Measurements from ENCODE around the gene MT1X.
"Not testable (repeated sequence)": the region's sequence is repeated elsewhere in the genome, so short reads cannot be mapped to it uniquely, and the experiment has no call there.

The MT1X gene

DNA sequence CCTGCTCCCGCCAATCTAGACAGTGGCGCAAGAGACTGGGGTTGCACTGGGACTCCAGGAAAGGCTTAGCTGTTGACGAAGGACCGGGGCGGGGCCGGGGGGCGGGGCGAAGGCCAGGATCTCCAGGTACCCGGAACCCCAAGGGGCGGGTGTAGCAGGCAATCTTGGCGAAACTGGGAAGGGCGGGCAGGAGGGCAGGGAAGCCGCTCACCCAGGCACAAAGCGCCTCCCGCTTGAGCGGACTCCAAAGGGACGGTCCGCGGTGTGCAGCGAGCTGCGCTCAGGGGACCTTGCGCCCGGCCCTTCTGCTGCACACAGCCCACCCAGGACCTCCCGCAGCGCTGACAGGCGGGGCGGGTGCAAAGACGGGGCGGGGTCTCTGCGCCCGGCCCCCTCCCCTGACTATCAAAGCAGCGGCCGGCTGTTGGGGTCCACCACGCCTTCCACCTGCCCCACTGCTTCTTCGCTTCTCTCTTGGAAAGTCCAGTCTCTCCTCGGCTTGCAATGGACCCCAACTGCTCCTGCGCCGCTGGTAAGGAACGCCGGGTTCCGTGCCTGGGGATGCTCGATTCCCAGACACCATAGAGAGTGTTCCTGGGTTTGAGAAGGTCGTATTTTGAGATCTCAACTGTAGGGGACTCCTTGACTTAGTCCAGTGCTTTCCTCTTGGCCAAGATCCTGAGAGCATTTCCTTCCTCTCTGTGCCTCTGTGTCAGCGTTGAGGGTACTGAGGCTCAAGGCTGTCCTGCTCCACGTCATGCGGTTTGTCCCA, 24.5 kb upstream of the MT1X start, which contains the start of gene MT1F:
Gene MT1F, plus strand, starts transcription at position 405 of the 772 bp plus-strand sequence. Its CDS starts 100 bp downstream, at position 505.
- peak; percentile 43 for DNase-seq

DNA sequence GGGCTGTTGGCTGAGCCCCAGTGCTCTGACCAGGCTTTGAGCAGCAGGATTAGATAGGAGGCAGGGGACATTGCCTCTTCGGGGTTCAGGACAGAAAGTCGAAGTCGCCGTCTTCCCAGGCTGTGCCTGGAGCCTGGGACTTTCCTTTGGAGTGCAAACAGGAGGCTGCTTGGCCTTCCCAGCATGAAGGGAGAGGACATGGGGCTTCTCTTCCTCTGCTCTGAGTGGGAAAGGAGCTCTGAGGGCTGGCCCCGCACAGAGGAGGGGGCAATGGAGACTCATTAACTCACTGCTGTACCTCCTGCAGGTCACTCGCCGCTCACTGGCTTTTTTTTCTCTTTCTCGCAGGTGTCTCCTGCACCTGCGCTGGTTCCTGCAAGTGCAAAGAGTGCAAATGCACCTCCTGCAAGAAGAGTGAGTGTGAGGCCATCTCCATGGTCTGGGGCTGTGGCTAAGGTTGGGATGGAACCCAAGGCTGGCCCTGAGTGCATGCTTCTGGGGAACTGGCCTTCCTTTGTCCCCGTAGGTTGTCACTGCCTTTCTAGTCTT, 23.9 kb upstream of the MT1X start:
- DNase-seq, result no peak

DNA sequence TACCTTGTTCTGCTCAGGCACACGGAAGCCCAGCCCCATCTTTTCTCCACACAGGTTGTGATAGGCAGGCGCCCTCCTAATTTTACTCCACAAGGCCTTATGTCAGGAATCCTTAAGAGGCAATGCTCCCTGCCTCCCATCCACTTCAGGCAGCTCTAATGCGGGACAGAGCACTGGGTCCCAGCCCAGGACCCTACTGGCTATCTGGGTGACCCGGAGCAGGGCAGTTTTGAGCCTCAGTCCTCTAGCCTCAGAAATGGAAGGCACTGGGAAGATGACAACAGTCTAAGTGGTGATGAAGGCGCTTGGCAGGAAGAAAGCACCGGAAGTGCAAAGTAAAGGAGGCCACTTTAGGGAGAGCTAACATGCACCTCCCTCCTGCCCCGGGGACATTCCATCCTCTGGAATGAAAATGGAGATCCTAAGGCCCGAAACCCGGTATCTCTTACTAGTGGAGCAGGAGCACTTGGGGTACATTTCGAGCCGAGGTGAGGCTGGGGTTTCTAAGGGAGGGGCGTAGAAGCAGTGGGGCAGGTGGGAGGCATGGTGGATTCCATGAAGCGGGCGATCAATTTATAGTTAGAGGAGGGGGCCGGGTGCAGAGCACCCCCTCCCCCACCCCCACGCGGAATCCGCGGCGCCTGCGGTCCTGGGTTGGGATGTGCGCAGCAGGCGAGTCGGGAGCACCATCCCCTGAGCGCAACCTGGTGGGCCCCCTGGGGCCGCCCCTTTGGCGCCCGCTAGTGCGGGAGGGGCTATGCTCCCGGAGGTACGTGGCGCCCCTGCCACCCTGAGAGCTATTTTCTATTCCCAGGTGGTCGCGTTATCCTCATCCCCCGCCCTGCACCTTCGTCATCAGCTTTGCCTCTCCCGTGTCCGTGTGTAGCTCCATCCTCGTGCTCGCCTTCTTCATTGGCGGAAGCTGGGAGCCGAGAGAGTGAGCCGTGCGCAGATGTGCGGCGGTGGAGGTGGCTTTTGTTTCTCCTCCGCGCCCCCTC, 19.6 kb upstream of the MT1X start:
- no peak for DNase-seq

DNA sequence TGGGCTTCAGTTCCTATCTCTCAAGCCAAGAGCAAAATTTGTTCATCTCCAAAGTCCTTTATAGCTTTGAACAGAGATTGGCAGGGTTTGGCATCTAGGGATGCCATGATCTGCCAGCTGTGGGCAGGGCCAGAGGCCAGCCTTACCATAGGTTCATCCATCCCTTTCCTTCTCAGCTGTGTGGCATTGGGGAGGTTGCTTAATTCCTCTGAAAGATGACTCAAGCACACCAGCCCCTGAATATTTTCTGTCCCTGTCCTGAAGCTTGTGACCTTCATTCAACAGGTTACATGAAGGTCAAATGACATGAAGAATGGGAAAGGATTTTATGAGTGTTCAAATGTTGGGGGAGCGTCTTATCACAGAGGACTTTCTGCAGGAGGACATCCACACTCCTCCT, 17.8 kb upstream of the MT1X start:
- DNase-seq, result no peak

DNA sequence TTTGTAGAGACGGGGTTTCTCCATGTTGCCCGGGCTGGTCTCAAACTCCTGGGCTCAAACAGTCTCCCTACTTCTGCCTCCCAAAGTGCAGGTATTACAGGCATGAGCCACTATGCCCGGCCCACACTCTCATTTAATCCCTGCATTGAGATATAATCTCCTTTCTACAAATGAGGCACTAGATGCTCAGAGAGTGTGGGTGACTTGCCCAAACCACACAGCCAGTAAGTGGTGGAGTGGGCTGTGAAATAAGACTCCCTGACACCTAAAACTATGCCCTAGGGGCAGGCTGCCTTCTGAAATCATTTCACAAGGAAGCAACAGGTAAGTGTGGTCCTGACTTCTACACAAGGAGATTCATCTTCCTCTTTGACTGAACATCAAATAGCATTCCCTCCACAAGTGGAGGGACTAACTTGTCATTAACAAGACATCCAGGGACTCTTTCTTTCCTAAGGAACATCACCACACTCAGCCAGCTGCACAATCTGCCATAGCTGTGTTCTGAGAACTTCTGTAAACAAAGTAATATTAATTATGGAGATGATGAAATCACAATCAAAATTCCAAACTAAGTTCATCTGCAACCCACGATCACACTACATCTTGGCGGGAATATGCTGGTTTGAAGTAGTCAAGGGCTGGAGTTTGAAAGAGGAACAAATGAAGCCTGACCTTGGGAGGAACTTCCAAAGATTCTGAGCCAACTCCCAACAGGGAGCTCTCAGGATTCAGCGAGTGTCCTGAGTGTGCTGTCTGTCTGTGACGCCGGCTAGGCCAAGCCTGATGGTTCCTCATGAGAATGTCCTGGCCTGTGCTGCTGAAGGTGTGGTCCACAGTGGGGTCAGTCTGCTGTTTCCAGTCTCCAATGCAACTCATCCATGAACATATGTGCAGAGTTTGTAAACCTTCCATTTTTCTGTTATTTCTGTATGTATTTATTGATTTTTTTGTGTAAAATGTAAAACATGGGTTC, 16.7 kb upstream of the MT1X start:
- not testable (repeated sequence) for DNase-seq

DNA sequence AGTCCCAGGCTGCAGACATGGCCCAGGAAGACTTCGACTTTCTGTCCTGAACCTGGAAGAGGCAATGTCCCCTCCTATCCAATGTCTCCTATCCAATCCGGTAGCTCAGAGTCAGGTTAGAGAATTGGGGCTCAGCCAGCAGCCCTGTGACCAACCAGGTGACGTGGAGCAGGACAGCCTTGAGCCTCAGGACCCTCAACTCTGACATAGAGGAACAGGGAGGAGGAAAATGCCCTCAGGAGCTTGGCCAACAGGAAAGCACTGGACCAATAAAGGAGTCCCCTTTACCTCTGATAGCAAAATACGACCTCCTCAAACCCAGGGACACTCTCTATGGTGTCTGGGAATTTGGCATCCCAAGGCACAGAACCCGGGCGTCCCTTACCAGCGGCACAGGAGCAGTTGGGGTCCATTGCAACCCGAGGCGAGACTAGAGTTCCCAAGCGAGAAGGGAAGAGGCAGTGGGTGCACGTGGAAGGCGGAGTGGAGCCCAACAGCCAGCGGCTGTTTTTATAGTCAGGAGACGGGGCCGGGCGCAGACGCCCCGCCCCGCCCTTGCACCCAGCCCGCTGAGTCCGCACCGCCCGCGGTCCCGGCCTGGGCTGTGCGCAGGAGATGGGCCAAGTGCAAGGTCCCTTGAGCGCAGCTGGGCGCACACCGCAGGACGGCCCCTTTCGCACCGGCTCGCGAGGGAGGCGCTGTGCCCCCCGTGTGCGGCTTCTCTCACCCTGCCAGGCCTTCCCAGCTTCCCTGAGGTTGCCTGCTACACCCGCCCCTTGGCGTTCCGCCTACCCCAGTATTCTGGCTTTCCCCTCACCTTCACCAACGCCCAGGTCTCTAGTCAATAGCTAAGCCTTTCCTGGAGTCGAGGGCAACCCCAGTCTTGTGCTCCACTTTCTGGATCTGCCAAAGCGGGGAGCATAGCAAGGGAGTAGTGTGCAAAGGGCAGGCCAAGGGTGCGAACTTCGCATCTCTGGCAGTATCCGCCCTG, 14.4 kb upstream of the MT1X start, which contains the start of gene MT1G:
Gene MT1G, minus strand, starts transcription at position 485 of the 991 bp plus-strand sequence. Its CDS starts 72 bp downstream, at position 413.
- no peak for DNase-seq

DNA sequence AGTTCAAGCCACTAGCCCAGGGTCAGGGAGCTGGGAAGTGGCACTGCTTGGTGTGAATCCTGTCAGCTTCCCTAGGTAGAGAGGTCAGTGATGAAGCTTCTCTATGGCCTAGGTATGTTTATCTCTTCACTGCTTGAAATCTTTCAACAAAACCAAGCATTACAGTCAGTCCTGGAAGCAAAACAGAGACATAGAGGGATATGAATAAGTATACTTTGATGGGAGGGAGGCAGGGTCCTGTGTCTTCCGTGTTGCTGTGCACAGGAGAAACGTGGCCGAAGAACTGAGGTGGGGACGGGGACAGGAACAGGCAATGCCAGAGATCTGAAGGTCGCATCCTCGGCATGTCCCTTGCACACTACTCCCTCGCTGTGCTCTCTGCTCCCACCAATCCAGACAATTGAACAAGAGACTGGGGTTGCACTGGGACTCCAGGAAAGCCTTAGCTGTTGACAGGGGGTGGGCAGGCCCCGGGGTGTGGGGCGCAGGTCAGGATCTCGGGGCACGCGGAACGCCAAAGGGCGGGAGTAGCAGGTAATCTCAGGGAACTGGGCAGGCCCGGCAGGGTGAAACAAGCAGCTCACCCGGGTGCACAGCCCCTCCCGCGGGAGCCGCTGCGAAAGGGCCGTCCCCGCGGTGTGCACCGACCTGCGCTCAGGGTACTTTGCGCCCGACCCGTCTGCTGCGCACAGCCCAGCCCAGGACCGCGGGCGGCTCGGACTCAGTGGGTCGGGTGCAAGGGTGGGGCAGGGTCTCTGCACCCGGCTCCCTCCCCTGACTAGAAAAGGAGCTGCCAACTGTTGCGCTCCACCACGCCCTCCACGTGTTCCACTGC, 13.0 kb upstream of the MT1X start, which contains the start of gene MT1H:
Gene MT1H, plus strand, starts transcription at position 810 of the 835 bp plus-strand sequence. CDS start 71 bp downstream, outside the sequence.
- no peak for DNase-seq

DNA sequence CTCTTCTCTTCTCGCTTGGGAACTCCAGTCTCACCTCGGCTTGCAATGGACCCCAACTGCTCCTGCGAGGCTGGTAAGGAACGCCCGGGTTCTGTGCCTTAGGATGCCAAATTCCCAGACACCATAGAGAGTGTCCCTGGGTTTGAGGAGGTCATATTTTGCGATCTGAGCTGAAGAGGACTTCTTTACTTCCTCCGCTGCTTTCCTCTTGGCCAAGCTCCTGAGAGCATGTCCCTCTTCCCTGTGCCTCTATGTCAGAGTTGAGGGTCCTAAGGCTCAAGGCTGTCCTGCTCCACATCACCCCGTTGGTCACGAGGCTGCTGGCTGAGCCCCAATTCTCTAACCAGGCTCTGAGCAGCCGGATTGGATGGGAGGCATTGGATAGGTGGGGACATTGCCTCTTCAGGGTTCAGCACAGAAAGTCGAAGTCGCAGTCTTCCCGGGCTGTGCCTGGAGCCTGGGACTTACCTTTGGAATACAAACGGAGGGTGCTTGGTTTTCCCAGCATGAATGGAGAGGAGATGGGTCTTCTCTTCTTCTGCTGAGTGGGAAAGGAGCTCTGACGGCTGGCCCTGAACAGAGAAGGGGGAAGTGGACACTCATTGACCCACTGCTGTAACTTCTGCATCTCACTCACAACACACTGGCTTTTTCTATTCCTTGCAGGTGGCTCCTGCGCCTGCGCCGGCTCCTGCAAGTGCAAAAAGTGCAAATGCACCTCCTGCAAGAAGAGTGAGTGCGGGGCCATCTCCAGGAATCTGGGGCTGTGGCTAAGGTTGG, 12.2 kb upstream of the MT1X start:
- DNase-seq, result no peak

DNA sequence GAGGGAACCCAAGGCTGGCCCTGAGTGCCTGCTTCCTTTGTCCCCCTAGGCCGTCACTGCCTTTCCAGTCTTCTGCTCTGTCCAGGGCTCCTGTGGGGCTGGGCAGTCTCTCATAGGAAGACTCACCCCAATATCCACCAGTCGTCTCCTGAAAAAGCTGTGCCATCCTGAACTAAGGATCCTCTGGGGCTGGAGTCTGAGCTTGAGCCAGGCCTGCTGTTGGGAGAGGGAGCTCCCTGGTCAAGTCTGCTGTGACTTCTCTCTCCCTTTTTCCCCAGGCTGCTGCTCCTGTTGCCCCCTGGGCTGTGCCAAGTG, 11.7 kb upstream of the MT1X start:
- no peak for DNase-seq

DNA sequence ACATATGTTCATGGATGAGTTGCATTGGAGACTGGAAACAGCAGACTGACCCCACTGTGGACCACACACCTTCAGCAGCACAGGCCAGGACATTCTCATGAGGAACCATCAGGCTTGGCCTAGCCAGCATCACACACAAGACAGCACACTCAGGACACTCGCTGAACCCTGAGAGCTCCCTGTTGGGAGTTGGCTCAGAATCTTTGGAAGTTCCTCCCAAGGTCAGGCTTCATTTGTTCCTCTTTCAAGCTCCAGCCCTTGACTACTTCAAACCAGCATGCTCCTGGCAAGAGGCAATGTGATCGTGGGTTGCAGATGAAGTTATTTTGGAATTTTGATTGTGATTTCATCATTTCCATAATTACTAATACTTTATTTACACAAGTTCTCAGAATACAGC, 10.6 kb upstream of the MT1X start:
- DNase-seq, result not testable (repeated sequence)

DNA sequence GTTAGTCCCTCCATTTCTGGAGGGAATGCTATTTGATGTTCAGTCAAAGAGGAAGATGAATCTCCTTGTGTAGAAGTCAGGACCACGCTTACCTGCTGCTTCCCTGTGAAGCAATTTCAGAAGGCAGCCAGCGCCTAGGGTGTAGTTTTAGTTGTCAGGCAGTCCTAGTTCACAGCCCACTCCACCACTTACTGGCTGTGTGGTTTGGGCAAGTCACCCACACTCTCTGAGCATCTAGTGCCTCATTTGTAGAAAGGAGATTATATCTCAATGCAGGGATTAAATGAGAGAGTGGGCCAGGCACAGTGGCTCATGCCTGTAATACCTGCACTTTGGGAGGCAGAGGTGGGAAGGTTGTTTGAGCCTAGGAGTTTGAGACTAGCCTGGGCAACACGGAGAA, 10.1 kb upstream of the MT1X start:
- not testable (repeated sequence) for DNase-seq

DNA sequence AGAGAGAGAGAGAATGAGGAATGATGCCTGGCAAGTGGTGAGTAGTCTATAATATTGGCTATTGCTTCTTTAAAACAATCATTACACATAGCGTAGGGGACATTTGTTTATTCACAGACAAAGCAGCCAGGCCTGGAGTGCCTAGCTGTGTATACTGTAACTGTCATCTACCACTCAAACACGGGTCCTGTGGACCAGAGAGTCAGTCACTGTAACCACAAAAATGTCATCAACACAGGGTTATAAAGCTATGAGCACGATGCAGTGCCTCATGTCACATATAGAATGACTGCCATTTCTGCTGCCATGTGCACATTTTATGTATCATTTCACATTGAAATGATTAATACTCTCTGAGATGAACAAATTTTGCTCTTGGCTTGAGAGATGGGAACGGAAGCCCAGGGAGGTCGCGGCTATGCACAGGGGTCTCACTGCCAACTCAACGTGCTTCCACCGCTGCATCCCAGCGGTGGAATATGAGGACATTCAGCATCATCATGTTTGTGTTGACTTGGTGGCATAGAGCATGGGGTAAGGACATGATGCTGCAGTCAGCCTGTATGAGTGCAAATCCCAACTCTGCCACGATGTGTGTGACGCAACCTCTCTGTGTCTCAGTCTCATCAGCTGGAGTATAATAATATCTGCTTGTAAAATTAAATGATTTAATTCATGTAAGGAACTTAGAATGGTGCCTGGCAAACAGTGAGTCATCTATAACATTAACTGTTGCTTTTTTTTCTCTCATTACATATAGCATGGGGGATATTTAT, 9.3 kb upstream of the MT1X start:
- DNase-seq, result no peak

DNA sequence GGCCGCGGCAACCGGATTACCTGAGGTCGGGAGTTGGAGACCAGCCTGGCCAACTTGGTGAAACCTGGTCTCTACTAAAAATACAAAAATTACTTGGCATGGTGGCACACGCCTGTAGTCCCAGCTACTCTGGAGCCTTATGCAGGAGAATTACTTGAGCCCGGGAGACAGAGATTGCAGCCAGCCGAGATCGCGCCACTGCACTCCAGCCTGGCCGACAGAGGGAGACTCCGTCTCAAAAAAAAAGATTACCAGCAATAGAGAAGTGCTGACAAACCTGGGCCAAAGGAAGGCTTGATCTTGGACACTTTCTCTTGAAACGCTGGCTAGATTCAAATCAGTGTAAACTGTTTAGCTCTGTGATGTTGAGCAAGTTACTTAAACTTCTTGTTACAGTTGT, 8.3 kb upstream of the MT1X start:
- DNase-seq, result no peak

DNA sequence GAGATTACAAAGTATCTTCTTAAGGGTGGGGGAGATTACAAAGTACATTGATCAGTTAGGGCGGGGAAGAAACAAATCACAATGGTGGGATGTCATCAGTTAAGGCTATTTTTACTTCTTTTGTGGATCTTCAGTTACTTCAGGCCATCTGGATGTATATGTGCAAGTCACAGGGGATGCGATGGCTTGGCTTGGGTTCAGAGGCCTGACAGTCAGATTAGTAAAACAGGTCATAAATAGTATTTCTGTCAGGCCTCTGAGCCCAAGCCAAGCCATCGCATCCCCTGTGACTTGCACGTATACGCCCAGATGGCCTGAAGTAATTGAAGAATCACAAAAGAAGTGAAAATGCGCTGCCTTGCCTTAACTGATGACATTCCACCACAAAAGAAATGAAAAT, 7.7 kb upstream of the MT1X start:
- not testable (repeated sequence) for DNase-seq

DNA sequence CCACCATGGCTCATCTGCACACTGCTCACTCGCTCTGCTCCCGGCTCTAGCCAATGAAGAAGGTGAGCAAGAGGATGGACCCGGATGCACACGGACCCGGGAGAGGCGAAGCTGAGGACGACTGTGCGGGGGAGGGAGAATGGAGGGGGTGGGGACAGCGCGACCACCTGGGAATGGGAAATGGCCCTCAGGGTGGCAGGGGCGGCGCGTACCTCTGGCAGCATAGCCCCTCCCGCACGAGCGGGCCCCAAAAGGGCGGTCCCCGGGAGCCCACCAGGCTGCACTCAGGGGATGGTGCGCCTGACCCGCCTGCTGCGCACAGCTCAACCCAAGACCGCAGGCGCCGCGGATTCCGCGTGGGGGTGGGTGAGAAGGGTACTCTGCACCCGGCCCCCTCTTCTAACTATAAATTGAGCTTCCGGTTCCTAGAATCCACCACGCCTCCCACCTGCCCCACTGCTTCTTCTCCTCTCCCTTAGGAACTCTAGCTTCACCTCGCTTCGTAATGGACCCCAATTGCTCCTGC, 6.5 kb upstream of the MT1X start:
- no peak for DNase-seq

DNA sequence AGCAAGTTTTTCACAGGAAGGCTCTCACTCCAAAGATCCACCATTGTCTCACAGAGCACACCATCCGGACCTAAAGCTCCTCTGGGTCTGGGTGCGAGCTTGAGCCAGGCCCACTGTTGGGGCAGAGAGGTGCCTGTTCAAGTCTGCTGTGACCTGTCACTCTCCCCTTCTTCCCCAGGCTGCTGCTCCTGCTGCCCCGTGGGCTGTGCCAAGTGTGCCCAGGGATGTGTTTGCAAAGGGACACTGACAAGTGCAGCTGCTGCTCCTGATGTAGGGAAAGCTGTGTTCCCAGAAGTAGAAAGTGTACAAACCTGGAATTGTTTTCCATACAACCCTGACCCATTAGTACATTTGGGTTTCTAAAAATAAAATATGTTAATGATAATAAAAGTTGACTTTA, 4.8 kb upstream of the MT1X start:
- DNase-seq, result no peak

DNA sequence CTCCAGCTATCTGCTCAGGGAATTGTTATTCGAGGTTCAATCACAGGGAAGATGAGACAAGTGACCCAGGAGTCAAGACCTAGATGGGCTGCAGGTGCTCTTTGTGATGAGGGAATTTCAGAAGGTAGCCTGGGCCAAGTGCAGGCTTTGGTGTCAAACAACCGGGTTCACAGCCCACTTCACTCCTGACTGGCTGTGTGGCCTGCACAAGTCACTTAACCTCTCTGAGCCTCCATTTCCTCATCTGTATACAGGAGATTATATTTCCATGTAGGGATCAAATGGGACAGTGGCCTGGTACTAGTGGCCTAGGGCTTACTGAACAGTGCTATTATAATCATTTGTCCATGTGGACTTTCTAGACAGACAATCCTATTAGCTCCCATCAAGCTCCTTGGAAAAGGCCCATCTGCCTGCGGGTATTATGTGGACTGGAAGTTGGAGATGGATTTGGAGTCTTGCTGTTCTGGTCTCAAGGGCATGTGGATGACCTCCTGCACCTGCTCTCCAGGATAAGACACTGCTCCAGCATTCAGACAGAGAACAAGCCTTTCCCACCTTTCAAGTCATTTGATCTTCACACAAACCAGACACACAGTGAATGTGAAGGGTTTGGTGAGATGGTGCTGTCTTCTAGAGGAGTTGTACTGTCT, 3.1 kb upstream of the MT1X start:
- DNase-seq, result no peak

Data from NCI-H1105 treated with DMSO at 0.1 percent for 48 hours (cell line).